K562 treated with DMSO at 1 percent for 4 hours (cell line): ENCODE results near the gene CDC37L1. TPM values are rescaled to one million over a fixed set of nuclear protein-coding genes. Genes with fewer than 3 reads are reported as not detected.

Experiments
- total RNA-seq: library from RNA; unstranded; fragments of 300-600 nt; gene quantifications from 2 replicates; pipeline ENCODE4 v1.2.3, GENCODE V29; 2022; ENCODE audit not compliant: insufficient read depth

The CDC37L1 gene
- 4.4 and 7.6 TPM in 2 replicates for total RNA-seq

DNA sequence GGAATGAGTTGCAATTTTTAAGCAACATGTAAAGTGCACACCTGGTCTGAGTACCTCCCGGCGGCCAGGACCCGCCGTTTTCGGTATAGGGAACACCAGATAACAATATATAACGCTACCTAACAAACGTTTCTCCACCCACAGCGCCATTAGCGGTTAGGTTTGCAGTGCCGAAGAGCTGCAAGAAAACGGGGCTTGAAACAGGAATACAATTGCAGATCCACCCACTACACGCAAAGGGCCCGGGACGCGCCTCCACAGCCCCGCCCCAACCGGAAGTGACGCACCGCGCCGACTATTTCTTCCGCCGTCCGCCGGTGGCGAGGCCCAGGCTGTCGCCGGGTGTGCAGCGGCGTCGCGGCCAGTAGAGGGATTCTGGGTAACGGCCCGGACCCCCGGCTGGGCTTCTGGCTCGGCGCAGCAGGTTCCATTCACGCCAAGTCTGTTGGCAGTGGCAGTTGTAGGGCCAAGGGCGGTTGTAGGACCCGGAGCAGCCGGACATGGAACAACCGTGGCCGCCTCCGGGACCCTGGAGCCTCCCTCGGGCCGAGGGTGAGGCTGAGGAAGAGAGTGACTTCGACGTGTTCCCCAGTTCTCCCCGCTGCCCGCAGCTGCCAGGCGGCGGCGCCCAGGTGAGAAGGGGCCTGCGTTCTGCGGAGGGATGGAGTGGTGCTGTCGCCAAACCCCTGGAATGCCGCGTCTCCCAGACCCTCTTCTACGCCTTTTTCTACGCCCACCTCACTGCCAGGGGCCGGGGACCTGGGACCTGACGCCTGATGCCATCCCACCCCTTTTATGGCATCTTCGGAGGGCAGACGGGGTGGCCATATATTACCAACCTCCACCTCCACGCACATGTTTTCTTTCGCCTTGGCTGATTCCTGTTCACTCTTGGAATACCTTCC lies at the start of gene CDC37L1:
TSS of gene CDC37L1 (plus strand) at position 302 of the 905 bp plus-strand sequence. CDS start at position 501, 199 bp downstream.

DNA sequence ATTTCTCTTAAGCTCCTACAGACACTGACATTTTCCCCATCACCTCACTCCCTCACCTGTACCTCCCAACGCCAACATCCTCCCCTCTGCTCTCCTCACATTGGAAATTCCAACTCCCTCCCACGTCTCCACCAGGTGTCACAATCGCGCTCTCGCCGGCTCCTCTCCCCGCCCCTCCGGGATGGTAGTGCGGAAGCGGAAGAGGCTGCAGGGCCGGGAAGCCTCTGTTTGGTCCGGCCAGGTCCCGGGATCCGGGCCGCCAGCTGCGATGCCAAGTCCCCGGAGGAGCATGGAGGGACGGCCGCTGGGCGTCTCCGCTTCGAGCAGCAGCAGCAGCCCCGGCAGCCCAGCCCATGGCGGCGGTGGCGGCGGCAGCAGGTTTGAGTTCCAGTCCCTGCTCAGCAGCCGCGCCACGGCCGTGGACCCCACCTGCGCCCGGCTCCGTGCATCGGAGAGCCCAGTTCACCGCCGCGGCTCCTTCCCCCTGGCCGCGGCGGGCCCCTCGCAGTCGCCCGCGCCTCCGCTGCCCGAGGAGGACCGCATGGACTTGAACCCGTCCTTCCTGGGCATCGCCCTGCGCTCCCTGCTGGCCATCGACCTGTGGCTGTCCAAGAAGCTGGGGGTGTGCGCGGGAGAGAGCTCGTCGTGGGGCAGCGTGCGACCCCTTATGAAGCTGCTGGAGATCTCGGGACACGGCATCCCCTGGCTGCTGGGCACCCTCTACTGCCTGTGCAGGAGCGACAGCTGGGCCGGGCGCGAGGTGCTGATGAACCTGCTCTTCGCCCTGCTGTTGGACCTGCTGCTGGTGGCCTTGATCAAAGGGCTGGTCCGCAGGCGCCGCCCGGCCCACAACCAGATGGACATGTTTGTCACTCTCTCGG lies 17.0 kb upstream of the CDC37L1 start, which contains the start of gene PLPP6:
TSS of gene PLPP6 (plus strand) at position 187 of the 881 bp plus-strand sequence. CDS start at position 269, 82 bp downstream.

DNA sequence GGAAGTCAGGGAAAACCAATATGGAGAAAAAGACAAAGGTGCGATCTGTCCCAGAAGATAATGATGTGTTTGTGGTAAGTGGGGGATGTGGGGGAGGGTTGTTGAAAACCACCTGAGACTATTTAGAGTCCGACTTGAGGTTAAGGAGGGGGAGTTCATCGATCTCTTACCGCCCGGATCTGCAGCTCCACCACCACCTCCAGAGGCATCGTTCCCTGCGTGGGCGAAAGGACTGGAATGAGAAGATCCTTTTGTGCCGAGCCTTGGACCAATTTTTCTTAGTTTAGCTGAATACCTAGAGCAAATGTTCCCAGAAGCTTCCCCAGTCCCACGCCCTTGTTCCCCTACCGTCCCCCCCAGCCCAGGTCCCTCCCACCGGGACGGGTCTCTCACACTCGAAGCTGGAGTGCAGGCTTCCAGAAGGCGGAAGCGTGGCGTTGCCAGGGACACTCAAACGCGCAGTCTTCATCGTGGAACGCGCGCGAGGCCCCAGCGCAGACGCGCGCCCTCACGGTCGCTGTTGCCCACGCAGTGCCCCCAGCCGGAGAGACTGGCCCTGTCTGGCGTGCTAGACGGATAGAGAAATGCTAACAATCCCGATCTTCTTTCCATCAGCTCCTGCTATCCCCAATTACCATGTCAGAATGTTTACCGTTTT lies 13.2 kb upstream of the CDC37L1 start, which contains the start of gene SPATA6L:
TSS of gene SPATA6L (minus strand) at position 439 of the 658 bp plus-strand sequence. CDS start at position 209, 230 bp downstream.

DNA sequence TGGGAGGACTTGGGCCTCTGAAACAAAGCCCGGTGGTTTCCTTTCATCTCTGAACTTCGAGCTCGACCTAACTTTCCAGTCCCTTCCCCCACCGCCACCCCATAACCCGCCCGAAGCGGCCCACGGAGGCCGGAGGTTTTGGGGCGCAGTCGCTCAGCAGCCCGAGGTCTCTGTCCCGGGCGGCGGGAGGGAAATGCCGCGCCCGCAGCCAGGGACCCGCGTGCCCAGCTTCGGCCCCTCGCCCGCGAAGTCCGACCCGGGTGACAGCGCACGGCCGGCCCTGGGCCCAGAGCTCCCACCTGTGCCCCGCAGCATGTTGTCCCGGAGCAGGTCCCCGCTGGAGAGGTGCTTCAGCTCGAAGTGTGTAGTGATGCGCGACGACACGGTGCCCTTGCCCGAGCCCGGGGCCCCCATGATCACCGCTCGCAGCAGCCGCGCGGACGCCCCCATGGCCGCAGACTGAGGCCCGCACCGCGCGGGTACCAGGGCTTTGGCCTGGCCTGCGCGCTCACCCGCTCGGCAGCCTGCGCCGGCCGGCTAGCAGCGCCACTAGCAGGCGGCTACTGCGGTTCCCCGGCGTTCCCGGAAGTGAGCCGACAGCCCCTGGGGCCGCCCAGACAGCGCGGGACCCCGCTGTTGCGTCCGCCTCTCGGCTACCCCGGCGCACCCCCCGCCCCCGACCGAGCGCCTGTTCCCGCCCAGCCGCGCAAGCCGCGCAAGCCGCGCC lies 61.4 kb downstream of the CDC37L1 start, which contains the start of gene AK3:
TSS of gene AK3 (minus strand) at position 565 of the 727 bp plus-strand sequence. CDS start at position 450, 115 bp downstream.

Other genes with a start within 250 kb of the CDC37L1 start
- not detected in 2 replicates for gene SLC1A1, start 189.1 kb upstream of the CDC37L1 start, total RNA-seq
- 2.7 and 5.4 TPM in 2 replicates for gene PLPP6, start 17.3 kb upstream of the CDC37L1 start, total RNA-seq
- not detected in 2 replicates for gene SPATA6L, start 13.1 kb upstream of the CDC37L1 start, total RNA-seq
- gene AK3, start 61.6 kb downstream of the CDC37L1 start, total RNA-seq: 20.5 and 22.5 TPM in 2 replicates
- 12.1 and 15.0 TPM in 2 replicates for gene RCL1, start 113.4 kb downstream of the CDC37L1 start, total RNA-seq